ENCODE data around the gene ATG2A.

- TF ChIP-seq POLR2A (IDR thresholded peaks at IDR 0.05) (no peak), POLR2AphosphoS5 (IDR thresholded peaks at IDR 0.05) (no peak), CTCF (IDR thresholded peaks at IDR 0.05) (no peak)
Measured at GRCh38 chr11:64921384-64921783, 4.4 kb upstream of the ATG2A start.
